H1 (cell line): ENCODE data around the gene EDN1.

Source experiments
- ASH2L ChIP-seq: fragments of 200-600, 300-600 bp; sonication (generic); IDR thresholded peaks from one replicate; pipeline ENCODE4 v1.7.1; 2017; ENCODE audit warnings: low read length
- EP300 ChIP-seq, 2 experiments: IDR thresholded peaks; 1 replicate in 1 of 2; 2 replicates in 1 of 2; pipeline ENCODE4 v1.6.1; 2011 to 2012; ENCODE audit warnings: low read depth in 2 of 2, low read length in 2 of 2, mild to moderate bottlenecking in 2 of 2, borderline replicate concordance in 1 of 2, inconsistent platforms in 1 of 2, moderate library complexity in 1 of 2
- GABPA ChIP-seq: IDR thresholded peaks from 2 replicates; pipeline ENCODE4 v1.6.1; 2011; ENCODE audit warnings: mild to moderate bottlenecking, low read length, moderate library complexity, borderline replicate concordance; ENCODE audit not compliant: insufficient read depth
- JUND ChIP-seq: IDR thresholded peaks from 2 replicates; pipeline ENCODE4 v1.6.1; 2011; ENCODE audit warnings: mild to moderate bottlenecking, improper control_type of control experiment, low read length
- POLR2A ChIP-seq, 2 experiments: IDR thresholded peaks; 1 replicate in 1 of 2; 2 replicates in 1 of 2; pipeline ENCODE4 v1.6.1; 2011; ENCODE audit warnings: low read depth in 2 of 2, low read length in 2 of 2, mild to moderate bottlenecking in 2 of 2; ENCODE audit errors: control extremely low read depth in 1 of 2
- POLR2AphosphoS5 ChIP-seq: IDR thresholded peaks from 2 replicates; pipeline ENCODE4 v1.6.1; 2011; ENCODE audit warnings: low read depth, low read length
- RFX5 ChIP-seq: IDR thresholded peaks from 2 replicates; pipeline ENCODE4 v1.6.1; 2011; ENCODE audit warnings: low read depth, low read length, improper control_type of control experiment, borderline replicate concordance
- TF ChIP-seq, protein P1 (sequence below), 3 experiments: IDR thresholded peaks; 1 replicate in 2 of 3; 2 replicates in 1 of 3; pipeline versions ENCODE4 v1.5.1 to v1.6.1; 2011; ENCODE audit warnings: low read length in 3 of 3, mild to moderate bottlenecking in 3 of 3, inconsistent platforms in 2 of 3, low read depth in 1 of 3, moderate library complexity in 1 of 3; ENCODE audit not compliant: insufficient read depth in 1 of 3; ENCODE audit errors: control extremely low read depth in 1 of 3
- TF ChIP-seq, protein P2 (sequence below): IDR thresholded peaks from 2 replicates; pipeline ENCODE4 v1.6.1; 2011; ENCODE audit warnings: low read depth, mild to moderate bottlenecking, low read length; ENCODE audit not compliant: insufficient read depth

DNA sequence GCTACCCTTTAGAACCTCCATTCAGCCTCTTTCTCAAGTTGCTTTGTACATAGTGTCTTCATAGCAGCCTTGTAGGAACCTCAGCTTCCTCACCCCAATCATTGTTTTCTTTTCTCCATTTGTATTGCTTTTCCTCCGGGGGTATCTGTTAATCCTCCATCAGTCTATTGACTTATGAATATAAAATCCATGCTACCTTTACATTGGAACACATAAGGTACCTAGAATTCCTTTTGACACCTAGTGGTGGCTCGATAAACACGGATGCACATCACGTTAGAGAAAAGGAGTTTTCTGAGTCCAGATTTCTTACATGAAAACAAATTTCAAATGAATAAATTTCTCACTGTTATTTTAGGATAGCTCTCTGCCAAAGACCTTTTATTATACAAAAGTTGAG, 6.3 kb upstream of the EDN1 start:
- TF ChIP-seq, protein P1, sequence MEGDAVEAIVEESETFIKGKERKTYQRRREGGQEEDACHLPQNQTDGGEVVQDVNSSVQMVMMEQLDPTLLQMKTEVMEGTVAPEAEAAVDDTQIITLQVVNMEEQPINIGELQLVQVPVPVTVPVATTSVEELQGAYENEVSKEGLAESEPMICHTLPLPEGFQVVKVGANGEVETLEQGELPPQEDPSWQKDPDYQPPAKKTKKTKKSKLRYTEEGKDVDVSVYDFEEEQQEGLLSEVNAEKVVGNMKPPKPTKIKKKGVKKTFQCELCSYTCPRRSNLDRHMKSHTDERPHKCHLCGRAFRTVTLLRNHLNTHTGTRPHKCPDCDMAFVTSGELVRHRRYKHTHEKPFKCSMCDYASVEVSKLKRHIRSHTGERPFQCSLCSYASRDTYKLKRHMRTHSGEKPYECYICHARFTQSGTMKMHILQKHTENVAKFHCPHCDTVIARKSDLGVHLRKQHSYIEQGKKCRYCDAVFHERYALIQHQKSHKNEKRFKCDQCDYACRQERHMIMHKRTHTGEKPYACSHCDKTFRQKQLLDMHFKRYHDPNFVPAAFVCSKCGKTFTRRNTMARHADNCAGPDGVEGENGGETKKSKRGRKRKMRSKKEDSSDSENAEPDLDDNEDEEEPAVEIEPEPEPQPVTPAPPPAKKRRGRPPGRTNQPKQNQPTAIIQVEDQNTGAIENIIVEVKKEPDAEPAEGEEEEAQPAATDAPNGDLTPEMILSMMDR (IDR thresholded peaks at IDR 0.05; ENCODE audit: control extremely low read depth in 1 of 3, insufficient read depth in 1 of 3, low read depth in 1 of 3, low read length in 3 of 3) = no peak
- TF ChIP-seq EP300 (IDR thresholded peaks at IDR 0.05; ENCODE audit: borderline replicate concordance in 1 of 2, low read depth in 2 of 2, low read length in 2 of 2) = no peak
- no peak for TF ChIP-seq RFX5
- TF ChIP-seq GABPA = no peak
- no peak for TF ChIP-seq ASH2L
- no peak for TF ChIP-seq POLR2A (IDR thresholded peaks at IDR 0.05; ENCODE audit: control extremely low read depth in 1 of 2, low read depth in 2 of 2, low read length in 2 of 2)
- TF ChIP-seq, protein P2, sequence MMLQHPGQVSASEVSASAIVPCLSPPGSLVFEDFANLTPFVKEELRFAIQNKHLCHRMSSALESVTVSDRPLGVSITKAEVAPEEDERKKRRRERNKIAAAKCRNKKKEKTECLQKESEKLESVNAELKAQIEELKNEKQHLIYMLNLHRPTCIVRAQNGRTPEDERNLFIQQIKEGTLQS = no peak
- no peak for TF ChIP-seq POLR2AphosphoS5
- TF ChIP-seq JUND = no peak
